ENCODE results near the gene ADAMTS2.

ADAMTS2 gene

GRCh38 chr5:179311091-179311470, 34.2 kb downstream of the ADAMTS2 start:
- no peak for DNase-seq (ENCODE audit: low read depth in 2 of 2)

- no peak for DNase-seq (ENCODE audit: low read depth in 2 of 2)
Measured at GRCh38 chr5:179310439-179311090, 34.7 kb downstream of the ADAMTS2 start.

GRCh38 chr5:179309751-179310320, 35.4 kb downstream of the ADAMTS2 start:
- DNase-seq (ENCODE audit: low read depth in 2 of 2), result no peak

- no peak for DNase-seq (ENCODE audit: low read depth in 2 of 2)
Measured at GRCh38 chr5:179309383-179309670, 35.9 kb downstream of the ADAMTS2 start.

- no peak for DNase-seq (ENCODE audit: low read depth in 2 of 2)
Measured at GRCh38 chr5:179308563-179309382, 36.5 kb downstream of the ADAMTS2 start.

- DNase-seq (ENCODE audit: low read depth in 2 of 2), result no peak
Measured at GRCh38 chr5:179307931-179308471, 37.3 kb downstream of the ADAMTS2 start.

- DNase-seq (ENCODE audit: low read depth in 2 of 2), result no peak
Measured at GRCh38 chr5:179307013-179307800, 38.1 kb downstream of the ADAMTS2 start.

- DNase-seq (ENCODE audit: low read depth in 2 of 2), result no peak
Measured at GRCh38 chr5:179306191-179307012, 38.9 kb downstream of the ADAMTS2 start.

GRCh38 chr5:179304871-179305270, 40.4 kb downstream of the ADAMTS2 start:
- DNase-seq (ENCODE audit: low read depth in 2 of 2), result no peak

GRCh38 chr5:179304466-179304865, 40.8 kb downstream of the ADAMTS2 start:
- DNase-seq (ENCODE audit: low read depth in 2 of 2), result no peak

GRCh38 chr5:179303451-179304200, 41.6 kb downstream of the ADAMTS2 start:
- DNase-seq (ENCODE audit: low read depth in 2 of 2), result no peak

- no peak for DNase-seq (ENCODE audit: low read depth in 2 of 2)
Measured at GRCh38 chr5:179302499-179303185, 42.6 kb downstream of the ADAMTS2 start.

- no peak for DNase-seq (ENCODE audit: low read depth in 2 of 2)
Measured at GRCh38 chr5:179301796-179302195, 43.5 kb downstream of the ADAMTS2 start.

GRCh38 chr5:179301376-179301775, 43.9 kb downstream of the ADAMTS2 start:
- no peak for DNase-seq (ENCODE audit: low read depth in 2 of 2)

GRCh38 chr5:179300581-179301180, 44.6 kb downstream of the ADAMTS2 start:
- DNase-seq (ENCODE audit: low read depth in 2 of 2), result no peak

- no peak for DNase-seq (ENCODE audit: low read depth in 2 of 2)
Measured at GRCh38 chr5:179298181-179298993, 46.9 kb downstream of the ADAMTS2 start.

- DNase-seq (ENCODE audit: low read depth in 2 of 2), result no peak
Measured at GRCh38 chr5:179297486-179298180, 47.6 kb downstream of the ADAMTS2 start.

- no peak for DNase-seq (ENCODE audit: low read depth in 2 of 2)
Measured at GRCh38 chr5:179297026-179297425, 48.2 kb downstream of the ADAMTS2 start.
